Measurements from ENCODE around the gene FAM177B.

Gene FAM177B

DNA sequence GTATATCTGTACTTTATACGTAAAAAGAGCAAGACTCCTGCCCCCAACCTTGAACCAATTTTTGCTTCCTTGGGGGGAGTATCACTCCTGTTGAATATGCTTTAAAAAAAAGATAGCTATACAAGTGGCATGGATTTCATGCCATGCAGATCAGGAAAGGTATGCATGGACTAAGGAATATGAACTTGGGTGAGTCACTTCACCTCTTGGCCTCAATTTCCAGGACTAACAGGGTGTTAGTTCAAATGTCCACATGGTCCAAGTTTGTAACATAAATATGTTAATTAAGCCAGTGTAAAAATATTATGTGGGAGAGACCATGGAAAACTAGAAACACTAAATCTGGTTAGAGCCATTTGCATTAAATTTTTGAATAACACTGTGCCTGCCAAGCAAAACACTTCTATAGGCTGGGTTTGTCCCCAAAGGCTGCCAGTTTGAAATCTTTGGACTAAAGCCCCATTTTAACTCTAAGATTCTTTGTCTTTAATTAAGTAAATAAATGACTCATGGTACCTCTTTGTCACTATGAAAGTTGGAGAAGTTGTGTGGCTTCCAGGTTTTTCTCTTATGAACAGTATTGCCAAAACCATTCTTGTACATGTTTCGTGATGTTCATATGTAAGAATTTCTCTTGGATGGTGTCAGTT is 33.1 kb downstream of the FAM177B start:
- TF ChIP-seq CTCF (IDR thresholded peaks at IDR 0.05; ENCODE audit: control insufficient read depth, extremely low read depth, insufficient read depth), result no peak
- no peak overlapping the region for H3K4me3 ChIP-seq (ENCODE audit: low read depth, low read length)
- DNase-seq (ENCODE audit: low read depth), result no peak

DNA sequence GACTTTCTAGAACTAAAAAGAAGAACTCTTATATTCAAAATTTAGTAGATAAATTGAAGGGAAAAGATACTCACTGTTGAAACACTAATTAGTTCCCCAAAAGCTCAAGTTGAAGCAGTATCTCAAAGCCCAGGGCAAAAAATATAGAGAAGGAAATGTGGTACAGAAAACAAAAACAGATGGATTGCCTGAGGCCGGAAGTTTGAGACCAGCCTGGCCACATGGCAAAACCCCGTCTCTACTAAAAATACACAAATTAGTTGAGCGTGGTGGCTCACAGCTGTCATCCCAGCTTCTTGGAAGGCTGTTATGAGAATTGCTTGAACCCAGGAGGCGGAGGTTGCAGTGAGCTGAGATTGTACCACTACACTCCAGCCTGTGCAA is 36.0 kb downstream of the FAM177B start:
- no peak for TF ChIP-seq CTCF (IDR thresholded peaks at IDR 0.05; ENCODE audit: control insufficient read depth, extremely low read depth, insufficient read depth)
- no peak overlapping the region for H3K4me3 ChIP-seq (ENCODE audit: low read depth, low read length)
- no peak for DNase-seq (ENCODE audit: low read depth)

DNA sequence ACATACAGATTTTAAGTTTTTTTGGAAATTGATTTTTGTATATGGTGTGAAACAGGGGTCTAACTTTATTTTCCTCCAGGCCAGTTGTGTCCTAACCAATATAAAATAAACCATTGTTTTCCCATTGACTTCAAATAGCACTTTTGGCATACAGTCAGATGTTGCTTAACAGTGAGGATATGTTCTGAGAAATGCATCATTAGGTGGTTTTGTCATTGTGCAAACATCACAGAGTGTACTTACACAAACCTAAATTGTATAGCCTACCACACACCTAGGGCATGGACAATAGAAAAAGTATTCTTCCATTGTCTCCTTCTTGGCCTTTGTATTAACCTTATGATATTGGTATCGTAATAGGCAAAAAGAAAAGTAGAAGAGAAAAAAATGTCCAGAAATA is 40.5 kb downstream of the FAM177B start:
- no peak for TF ChIP-seq CTCF (IDR thresholded peaks at IDR 0.05; ENCODE audit: control insufficient read depth, extremely low read depth, insufficient read depth)
- peak; percentile 46 for DNase-seq (ENCODE audit: low read depth)
- H3K4me3 ChIP-seq (ENCODE audit: low read depth, low read length), result no peak overlapping the region

GRCh38 chr1:222777977-222778376 is 41.0 kb downstream of the FAM177B start:
- DNase-seq (ENCODE audit: low read depth), result no peak
- H3K4me3 ChIP-seq (ENCODE audit: low read depth, low read length), result no peak overlapping the region
- no peak for TF ChIP-seq CTCF (IDR thresholded peaks at IDR 0.05; ENCODE audit: control insufficient read depth, extremely low read depth, insufficient read depth)

DNA sequence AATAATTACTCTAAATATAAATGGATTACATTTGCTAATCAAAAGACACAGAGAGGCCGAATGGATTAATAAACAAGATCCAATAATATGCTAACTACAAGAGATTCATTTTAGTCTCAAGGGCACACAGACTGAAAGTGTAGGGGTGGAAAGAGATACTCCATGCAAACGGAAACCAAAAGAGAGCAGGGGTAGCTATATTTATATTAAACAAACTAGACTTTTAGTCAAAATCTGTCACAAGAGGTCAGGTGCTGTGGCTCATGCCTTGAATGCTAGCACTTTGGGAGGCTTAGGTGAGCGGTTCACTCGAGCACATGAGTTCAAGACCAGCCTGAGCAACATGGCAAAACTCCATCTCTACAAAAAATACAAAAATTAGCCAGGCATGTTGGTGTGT is 44.2 kb downstream of the FAM177B start:
- no peak for TF ChIP-seq CTCF (IDR thresholded peaks at IDR 0.05; ENCODE audit: control insufficient read depth, extremely low read depth, insufficient read depth)
- H3K4me3 ChIP-seq (ENCODE audit: low read depth, low read length), result no peak overlapping the region
- no peak for DNase-seq (ENCODE audit: low read depth)

- DNase-seq (ENCODE audit: low read depth), result no peak
- no peak for TF ChIP-seq CTCF (IDR thresholded peaks at IDR 0.05; ENCODE audit: control insufficient read depth, extremely low read depth, insufficient read depth)
- H3K4me3 ChIP-seq (ENCODE audit: low read depth, low read length), result no peak overlapping the region
Measured at GRCh38 chr1:222783051-222783450, 46.0 kb downstream of the FAM177B start.

DNA sequence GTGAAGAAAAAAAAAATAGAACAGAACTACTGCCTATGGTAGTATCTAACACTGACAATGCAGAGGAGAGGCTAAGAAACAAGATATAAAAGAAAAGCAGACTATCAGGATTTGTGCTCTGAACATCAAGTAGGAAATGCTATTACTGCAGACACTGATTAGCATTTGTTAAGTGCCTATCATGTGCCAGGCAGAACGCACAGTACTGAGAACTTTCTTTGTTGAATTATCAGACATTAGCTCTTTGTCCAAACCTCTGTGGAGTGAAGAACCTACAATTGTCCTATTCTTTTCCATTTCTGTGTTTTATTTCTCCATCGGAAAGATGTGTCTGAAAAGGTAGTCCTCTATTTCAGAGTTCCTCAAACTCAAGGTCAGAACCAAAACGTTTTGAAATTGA is 47.4 kb downstream of the FAM177B start:
- no peak overlapping the region for H3K4me3 ChIP-seq (ENCODE audit: low read depth, low read length)
- no peak for TF ChIP-seq CTCF (IDR thresholded peaks at IDR 0.05; ENCODE audit: control insufficient read depth, extremely low read depth, insufficient read depth)
- DNase-seq (ENCODE audit: low read depth), result no peak

Measured in LNCaP clone FGC (cell line).